Activated T-helper 1 cell treated with anti-CD3 and anti-CD28 coated beads, Interleukin-2, amount 50 U/mL, for 16 hours (primary cell): Measurements from ENCODE around the gene LRRN4.

Experiments
- DNase-seq, 2 donors: peaks; one replicate each; pipeline ENCODE4 v3.0.0-alpha.2; 2020; ENCODE audit warnings: low read depth in 1 of 2, low spot score in 1 of 2

LRRN4 gene

GRCh38 chr20:6053776-6054688 is at the start of gene LRRN4:
Gene LRRN4 (minus strand): TSS chr20:6054060. CDS start chr20:6052799, 1,261 bp downstream.
- no peak for DNase-seq

GRCh38 chr20:6103301-6103700 is 49.4 kb upstream of the LRRN4 start:
- no peak for DNase-seq

- no peak for DNase-seq
These were observed 47.5 kb upstream of the LRRN4 start for GRCh38 chr20:6101346-6101745.

- no peak for DNase-seq
These were observed 46.4 kb upstream of the LRRN4 start for GRCh38 chr20:6100246-6100645.

- DNase-seq: no peak
These were observed 46.0 kb upstream of the LRRN4 start for GRCh38 chr20:6099819-6100218.

- DNase-seq: no peak
These were observed 41.5 kb upstream of the LRRN4 start for GRCh38 chr20:6095409-6095808.

GRCh38 chr20:6094565-6094964 is 40.7 kb upstream of the LRRN4 start:
- no peak for DNase-seq

GRCh38 chr20:6094063-6094462 is 40.2 kb upstream of the LRRN4 start:
- no peak for DNase-seq

- DNase-seq: no peak
These were observed 37.8 kb upstream of the LRRN4 start for GRCh38 chr20:6091661-6092060.

- DNase-seq: no peak
These were observed 33.0 kb upstream of the LRRN4 start for GRCh38 chr20:6086868-6087267.

- no peak for DNase-seq
These were observed 30.1 kb upstream of the LRRN4 start for GRCh38 chr20:6083926-6084325.

- no peak for DNase-seq
These were observed 27.4 kb upstream of the LRRN4 start for GRCh38 chr20:6081236-6081635.

- no peak for DNase-seq
These were observed 25.2 kb upstream of the LRRN4 start for GRCh38 chr20:6079016-6079415.

- DNase-seq: no peak
These were observed 21.8 kb upstream of the LRRN4 start for GRCh38 chr20:6075428-6076219.

- DNase-seq: no peak
These were observed 20.9 kb upstream of the LRRN4 start for GRCh38 chr20:6074784-6075183.

GRCh38 chr20:6074145-6074561 is 20.3 kb upstream of the LRRN4 start:
- DNase-seq: no peak

GRCh38 chr20:6070829-6071695 is 17.2 kb upstream of the LRRN4 start:
- DNase-seq: no peak

- DNase-seq: no peak
These were observed 15.8 kb upstream of the LRRN4 start for GRCh38 chr20:6069669-6070068.

- no peak for DNase-seq
These were observed 14.0 kb upstream of the LRRN4 start for GRCh38 chr20:6067763-6068318.

GRCh38 chr20:6066582-6066981 is 12.7 kb upstream of the LRRN4 start:
- DNase-seq: no peak

GRCh38 chr20:6061544-6061943 is 7.7 kb upstream of the LRRN4 start:
- DNase-seq: no peak
